HEK293 (cell line): ENCODE results near the gene LAMB1.

ENCODE experiments used
- GLIS1 ChIP-seq: fragments of 450-650 bp; formaldehyde crosslinking; IDR thresholded peaks from 2 replicates; pipeline ENCODE4 v1.5.1; 2016; ENCODE audit warnings: missing biosample characterization, missing genetic modification characterization
- GLIS2 ChIP-seq: fragments of 450-650 bp; formaldehyde crosslinking; IDR thresholded peaks from 2 replicates; pipeline ENCODE4 v1.5.1; 2016; ENCODE audit warnings: missing biosample characterization, missing genetic modification characterization
- HIC1 ChIP-seq: fragments of 450-650 bp; formaldehyde crosslinking; IDR thresholded peaks from 2 replicates; pipeline ENCODE4 v1.5.1; 2016; ENCODE audit warnings: missing biosample characterization, missing genetic modification characterization
- KLF1 ChIP-seq: fragments of 450-650 bp; formaldehyde crosslinking; IDR thresholded peaks from 2 replicates; pipeline ENCODE4 v1.5.1; 2016; ENCODE audit warnings: missing biosample characterization, missing genetic modification characterization
- KLF7 ChIP-seq: fragments of 450-650 bp; formaldehyde crosslinking; IDR thresholded peaks from 2 replicates; pipeline ENCODE4 v1.5.1; 2016; ENCODE audit warnings: missing biosample characterization, missing genetic modification characterization, borderline replicate concordance
- MZF1 ChIP-seq: fragments of 450-650 bp; formaldehyde crosslinking; IDR thresholded peaks from 2 replicates; pipeline ENCODE4 v1.5.1; 2017; ENCODE audit warnings: missing biosample characterization, missing genetic modification characterization, borderline replicate concordance
- PATZ1 ChIP-seq: fragments of 450-650 bp; formaldehyde crosslinking; IDR thresholded peaks from 2 replicates; pipeline ENCODE4 v1.5.1; 2016; ENCODE audit warnings: missing biosample characterization, missing genetic modification characterization
- PBX3 ChIP-seq: sonication (generic); formaldehyde crosslinking; IDR thresholded peaks from 2 replicates; pipeline ENCODE4 v1.8.1; 2022; ENCODE audit warnings: mild to moderate bottlenecking, moderate library complexity, missing genetic modification reagents
- PRDM1 ChIP-seq: fragments of 450-650 bp; formaldehyde crosslinking; IDR thresholded peaks from 2 replicates; pipeline ENCODE4; 2016; ENCODE audit warnings: missing biosample characterization, missing genetic modification characterization
- PRDM10 ChIP-seq: fragments of 450-650 bp; formaldehyde crosslinking; IDR thresholded peaks from 2 replicates; pipeline ENCODE4 v1.5.1; 2016; ENCODE audit warnings: missing biosample characterization, missing genetic modification characterization
- SCRT2 ChIP-seq: fragments of 450-650 bp; formaldehyde crosslinking; IDR thresholded peaks from 2 replicates; pipeline ENCODE4 v1.5.1; 2016; ENCODE audit warnings: missing biosample characterization, missing genetic modification characterization
- SP3 ChIP-seq: fragments of 450-650 bp; formaldehyde crosslinking; IDR thresholded peaks from 2 replicates; pipeline ENCODE4 v1.5.1; 2016; ENCODE audit warnings: missing biosample characterization, missing genetic modification characterization
- ZBTB1 ChIP-seq: fragments of 450-650 bp; formaldehyde crosslinking; IDR thresholded peaks from 2 replicates; pipeline ENCODE4 v1.5.1; 2016; ENCODE audit warnings: missing biosample characterization, missing genetic modification characterization
- ZBTB26 ChIP-seq: fragments of 450-650 bp; formaldehyde crosslinking; optimal IDR thresholded peaks from 2 replicates; pipeline ENCODE3; 2016; ENCODE audit warnings: missing biosample characterization, mild to moderate bottlenecking, missing genetic modification characterization
- ZBTB8A ChIP-seq: fragments of 450-650 bp; formaldehyde crosslinking; IDR thresholded peaks from 2 replicates; pipeline ENCODE4 v1.5.1; 2016; ENCODE audit warnings: missing biosample characterization, missing genetic modification characterization
- ZEB2 ChIP-seq: fragments of 450-650 bp; formaldehyde crosslinking; IDR thresholded peaks from 2 replicates; pipeline ENCODE4 v1.5.1; 2016; ENCODE audit warnings: missing biosample characterization, missing genetic modification characterization
- ZNF184 ChIP-seq: fragments of 450-650 bp; IDR thresholded peaks from 2 replicates; pipeline ENCODE4 v1.5.1; 2018; ENCODE audit warnings: missing biosample characterization, mild to moderate bottlenecking, missing genetic modification characterization
- ZNF2 ChIP-seq: fragments of 450-650 bp; formaldehyde crosslinking; IDR thresholded peaks from 2 replicates; pipeline ENCODE4 v1.5.1; 2016; ENCODE audit warnings: missing biosample characterization, missing genetic modification characterization
- ZNF335 ChIP-seq: fragments of 450-650 bp; formaldehyde crosslinking; conservative IDR thresholded peaks from 2 replicates; pipeline ENCODE4 v1.5.1; 2016; ENCODE audit warnings: missing biosample characterization, missing genetic modification characterization
- ZNF341 ChIP-seq: fragments of 450-650 bp; formaldehyde crosslinking; IDR thresholded peaks from 2 replicates; pipeline ENCODE4; 2016; ENCODE audit warnings: low read depth, missing biosample characterization, missing genetic modification characterization
- ZNF423 ChIP-seq: fragments of 450-650 bp; formaldehyde crosslinking; IDR thresholded peaks from 2 replicates; pipeline ENCODE4 v1.5.1; 2016; ENCODE audit warnings: missing biosample characterization, missing genetic modification characterization
- ZNF426 ChIP-seq: fragments of 450-650 bp; formaldehyde crosslinking; IDR thresholded peaks from 2 replicates; pipeline ENCODE4 v1.5.1; 2017; ENCODE audit warnings: missing biosample characterization, missing genetic modification characterization, mild to moderate bottlenecking, inconsistent platforms, moderate library complexity
- ZNF76 ChIP-seq: fragments of 450-650 bp; formaldehyde crosslinking; IDR thresholded peaks from 2 replicates; pipeline ENCODE4; 2016; ENCODE audit warnings: low read depth, missing biosample characterization, missing genetic modification characterization, borderline replicate concordance
- ZNF830 ChIP-seq: fragments of 450-650 bp; IDR thresholded peaks from 2 replicates; pipeline ENCODE4 v1.5.0; 2018; ENCODE audit warnings: missing biosample characterization, missing genetic modification characterization, low read depth, mild to moderate bottlenecking, moderate library complexity
- TF ChIP-seq, protein P1 (sequence below): fragments of 450-650 bp; formaldehyde crosslinking; IDR thresholded peaks from 2 replicates; pipeline ENCODE4; 2016; ENCODE audit warnings: missing biosample characterization, missing genetic modification characterization
- TF ChIP-seq, protein P2 (sequence below): IDR thresholded peaks from 2 replicates; pipeline ENCODE4 v1.6.1; 2011; ENCODE audit warnings: mild to moderate bottlenecking, low read depth, low read length, borderline replicate concordance

LAMB1 gene

DNA sequence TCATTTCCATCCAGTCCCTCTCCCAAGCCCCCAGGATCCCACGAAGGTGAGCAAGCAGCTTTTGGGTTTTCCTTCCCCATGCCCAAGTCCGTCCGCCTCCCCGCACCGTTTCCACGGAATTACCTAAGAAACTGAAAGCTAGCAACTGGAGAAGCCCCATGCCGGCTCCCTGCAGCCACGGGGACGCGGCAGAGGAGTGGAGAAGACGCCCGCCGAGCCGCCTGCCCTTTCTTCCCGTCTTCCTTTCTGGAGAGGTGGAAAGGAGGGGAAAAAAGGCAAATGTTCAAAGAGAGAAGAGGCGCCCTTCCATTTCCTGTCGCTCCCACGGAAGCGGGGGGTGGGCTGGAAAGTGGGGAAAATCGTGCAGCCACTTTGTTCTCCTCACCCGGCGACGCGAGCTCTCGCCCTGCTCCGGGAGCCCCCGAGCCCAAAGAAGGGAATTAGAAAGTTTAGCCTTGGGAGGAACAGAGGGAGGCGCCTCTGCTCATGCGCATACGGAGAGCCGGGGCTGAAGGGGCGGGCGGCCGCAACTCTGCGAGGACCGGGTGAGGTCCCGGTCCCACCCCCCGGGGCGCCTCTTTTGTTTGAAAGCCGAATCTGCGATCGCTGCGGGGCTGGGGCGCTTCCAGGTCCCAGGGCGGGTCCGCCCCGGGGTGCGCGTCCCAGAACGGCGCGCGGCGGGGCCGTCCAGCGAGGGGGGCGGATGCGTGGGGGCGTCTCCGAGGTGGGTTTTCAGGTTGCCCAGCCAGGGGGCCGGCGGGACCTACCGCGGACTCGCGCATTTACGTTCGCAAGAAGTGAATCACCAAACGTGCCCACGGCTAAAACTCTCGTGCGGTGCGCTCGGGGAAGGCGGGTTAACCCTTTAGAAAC lies at the start of gene LAMB1 (continued):
- TF ChIP-seq HIC1 = peak; percentile 78
- no peak for TF ChIP-seq SCRT2 (tag by site-specific recombination)
- 0 out of 2 replicates have a peak, but pooled peaks have one; percentile 13 for TF ChIP-seq MZF1 (tag by site-specific recombination)
- TF ChIP-seq ZBTB8A (tag by site-specific recombination) = peak; percentile 84
- TF ChIP-seq ZNF341 = peak; percentile 73
- peak; percentile 53 for TF ChIP-seq PRDM1
- 0 out of 2 replicates have a peak, but pooled peaks have one; percentile 58 for TF ChIP-seq ZBTB1 (tag by site-specific recombination)
- TF ChIP-seq, protein P1, sequence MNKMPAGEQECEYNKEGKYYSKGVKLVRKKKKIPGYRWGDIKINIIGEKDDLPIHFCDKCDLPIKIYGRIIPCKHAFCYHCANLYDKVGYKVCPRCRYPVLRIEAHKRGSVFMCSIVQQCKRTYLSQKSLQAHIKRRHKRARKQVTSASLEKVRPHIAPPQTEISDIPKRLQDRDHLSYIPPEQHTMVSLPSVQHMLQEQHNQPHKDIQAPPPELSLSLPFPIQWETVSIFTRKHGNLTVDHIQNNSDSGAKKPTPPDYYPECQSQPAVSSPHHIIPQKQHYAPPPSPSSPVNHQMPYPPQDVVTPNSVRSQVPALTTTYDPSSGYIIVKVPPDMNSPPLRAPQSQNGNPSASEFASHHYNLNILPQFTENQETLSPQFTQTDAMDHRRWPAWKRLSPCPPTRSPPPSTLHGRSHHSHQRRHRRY (tag by site-specific recombination) = no peak
- TF ChIP-seq KLF7 = peak; percentile 18; the same call in 1 of the 2 replicates
- TF ChIP-seq PATZ1 = peak; percentile 84
- peak; percentile 68 for TF ChIP-seq SP3 (tag by site-specific recombination)
- TF ChIP-seq KLF1 (tag by site-specific recombination) = peak; percentile 68
- TF ChIP-seq ZNF335 (tag by site-specific recombination) = peak; percentile 97
- TF ChIP-seq PBX3 = no peak
- TF ChIP-seq ZNF184 (tag by site-specific recombination) = no peak
- TF ChIP-seq ZNF423 (tag by site-specific recombination) = peak; percentile 98
- TF ChIP-seq PRDM10 (tag by site-specific recombination) = peak; percentile 76
- no peak for TF ChIP-seq ZNF830 (tag by site-specific recombination)
- TF ChIP-seq, protein P2, sequence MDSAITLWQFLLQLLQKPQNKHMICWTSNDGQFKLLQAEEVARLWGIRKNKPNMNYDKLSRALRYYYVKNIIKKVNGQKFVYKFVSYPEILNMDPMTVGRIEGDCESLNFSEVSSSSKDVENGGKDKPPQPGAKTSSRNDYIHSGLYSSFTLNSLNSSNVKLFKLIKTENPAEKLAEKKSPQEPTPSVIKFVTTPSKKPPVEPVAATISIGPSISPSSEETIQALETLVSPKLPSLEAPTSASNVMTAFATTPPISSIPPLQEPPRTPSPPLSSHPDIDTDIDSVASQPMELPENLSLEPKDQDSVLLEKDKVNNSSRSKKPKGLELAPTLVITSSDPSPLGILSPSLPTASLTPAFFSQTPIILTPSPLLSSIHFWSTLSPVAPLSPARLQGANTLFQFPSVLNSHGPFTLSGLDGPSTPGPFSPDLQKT = no peak
- TF ChIP-seq GLIS2 (tag by site-specific recombination) = peak; percentile 99
- no peak for TF ChIP-seq ZNF76 (tag by site-specific recombination)
- TF ChIP-seq ZEB2 (tag by site-specific recombination) = 0 out of 2 replicates have a peak, but pooled peaks have one; percentile 48
- TF ChIP-seq GLIS1 (tag by site-specific recombination) = peak; percentile 99
- peak; percentile 91 for TF ChIP-seq ZBTB26 (tag by site-specific recombination)
- TF ChIP-seq ZNF426 (tag by site-specific recombination) = no peak
- TF ChIP-seq ZNF2 (tag by site-specific recombination) = no peak
